ENCODE data around the gene MEI1.

- TF ChIP-seq, protein P1, sequence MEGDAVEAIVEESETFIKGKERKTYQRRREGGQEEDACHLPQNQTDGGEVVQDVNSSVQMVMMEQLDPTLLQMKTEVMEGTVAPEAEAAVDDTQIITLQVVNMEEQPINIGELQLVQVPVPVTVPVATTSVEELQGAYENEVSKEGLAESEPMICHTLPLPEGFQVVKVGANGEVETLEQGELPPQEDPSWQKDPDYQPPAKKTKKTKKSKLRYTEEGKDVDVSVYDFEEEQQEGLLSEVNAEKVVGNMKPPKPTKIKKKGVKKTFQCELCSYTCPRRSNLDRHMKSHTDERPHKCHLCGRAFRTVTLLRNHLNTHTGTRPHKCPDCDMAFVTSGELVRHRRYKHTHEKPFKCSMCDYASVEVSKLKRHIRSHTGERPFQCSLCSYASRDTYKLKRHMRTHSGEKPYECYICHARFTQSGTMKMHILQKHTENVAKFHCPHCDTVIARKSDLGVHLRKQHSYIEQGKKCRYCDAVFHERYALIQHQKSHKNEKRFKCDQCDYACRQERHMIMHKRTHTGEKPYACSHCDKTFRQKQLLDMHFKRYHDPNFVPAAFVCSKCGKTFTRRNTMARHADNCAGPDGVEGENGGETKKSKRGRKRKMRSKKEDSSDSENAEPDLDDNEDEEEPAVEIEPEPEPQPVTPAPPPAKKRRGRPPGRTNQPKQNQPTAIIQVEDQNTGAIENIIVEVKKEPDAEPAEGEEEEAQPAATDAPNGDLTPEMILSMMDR (IDR thresholded peaks at IDR 0.05), result peak in 2 of 6 experiments; percentile 9 to 14
- TF ChIP-seq POLR2A (IDR thresholded peaks at IDR 0.05), result peak; percentile 75 to 88
These were observed 133.5 kb downstream of the MEI1 start, which contains the start of gene SREBF2 for GRCh38 chr22:41832553-41833368.
